ENCODE data around the gene FBXL4.

The FBXL4 gene

GRCh38 chr6:98970469-98970868 is 22.7 kb upstream of the FBXL4 start:
- intact Hi-C loops (cut with micrococcal nuclease) = no loop called here
- no peaks in the 10 kb centered on the region for H3K9me3 Mint-ChIP-seq
- H3K4me3 Mint-ChIP-seq = no peak overlapping the region
- H3K27me3 Mint-ChIP-seq = peaks cover 1% of the 10 kb centered on the region
- no peak overlapping the region for H3K27ac Mint-ChIP-seq
- no peaks in the 10 kb centered on the region for H3K4me1 Mint-ChIP-seq (ENCODE audit: low read depth)
- no peaks in the 10 kb centered on the region for H3K36me3 Mint-ChIP-seq (ENCODE audit: low read depth)

DNA sequence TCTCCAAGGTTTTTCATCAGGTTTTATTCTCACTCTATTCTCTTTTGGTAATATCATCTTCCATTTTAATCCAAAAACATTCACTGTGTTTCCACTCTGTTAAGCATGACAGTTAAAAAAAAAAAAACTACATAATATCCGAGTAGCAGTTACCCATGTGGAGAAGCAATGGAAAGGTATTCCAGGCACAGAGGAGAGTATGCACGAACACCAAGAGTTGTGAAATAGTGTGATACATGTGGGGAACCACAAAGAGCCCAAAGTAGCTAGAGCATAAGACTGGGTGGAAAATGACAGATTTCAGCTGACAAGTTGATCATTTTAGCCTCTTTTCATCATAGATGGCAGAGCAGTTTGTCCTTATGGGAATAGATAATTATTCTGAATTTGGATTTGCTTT is 19.9 kb upstream of the FBXL4 start:
- Mint-ChIP-seq H3K4me3 (no peak overlapping the region), H3K9me3 (no peaks in the 10 kb centered on the region), H3K27me3 (peaks cover 5% of the 10 kb centered on the region), H3K36me3 (ENCODE audit: low read depth) (no peaks in the 10 kb centered on the region), H3K4me1 (ENCODE audit: low read depth) (no peaks in the 10 kb centered on the region), H3K27ac (no peak overlapping the region)
- intact Hi-C loops (cut with micrococcal nuclease) = no loop called here

GRCh38 chr6:98959631-98960030 is 11.9 kb upstream of the FBXL4 start:
- Mint-ChIP-seq H3K27ac (no peak overlapping the region), H3K4me1 (ENCODE audit: low read depth) (no peaks in the 10 kb centered on the region), H3K27me3 (peaks cover 5% of the 10 kb centered on the region), H3K4me3 (no peak overlapping the region), H3K9me3 (no peaks in the 10 kb centered on the region), H3K36me3 (ENCODE audit: low read depth) (no peaks in the 10 kb centered on the region)
- intact Hi-C loops (cut with micrococcal nuclease) = no loop called here

DNA sequence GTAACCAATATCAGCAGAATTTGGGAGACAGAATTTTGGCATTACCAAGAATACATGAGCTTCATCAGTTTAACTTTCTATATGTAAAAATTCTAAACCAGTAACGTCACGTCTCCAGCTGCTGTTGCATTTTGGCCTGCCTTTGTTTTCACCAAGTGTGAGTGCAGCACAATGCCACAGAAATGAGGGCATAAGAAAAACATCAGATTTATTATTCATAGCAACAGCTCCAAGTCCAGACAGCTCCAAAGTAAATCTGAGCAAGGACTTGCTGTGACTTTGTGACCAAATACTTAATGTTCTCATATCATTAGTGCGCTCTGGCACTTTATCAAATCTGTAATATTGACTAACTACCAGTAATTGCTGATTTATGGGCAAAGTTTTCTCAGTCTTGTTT is 11.0 kb upstream of the FBXL4 start:
- intact Hi-C loops (cut with micrococcal nuclease) = no loop called here
- H3K4me3 Mint-ChIP-seq = no peak overlapping the region
- no peaks in the 10 kb centered on the region for H3K36me3 Mint-ChIP-seq (ENCODE audit: low read depth)
- no peaks in the 10 kb centered on the region for H3K9me3 Mint-ChIP-seq
- no peaks in the 10 kb centered on the region for H3K4me1 Mint-ChIP-seq (ENCODE audit: low read depth)
- H3K27ac Mint-ChIP-seq = no peak overlapping the region
- peaks cover 4% of the 10 kb centered on the region for H3K27me3 Mint-ChIP-seq

DNA sequence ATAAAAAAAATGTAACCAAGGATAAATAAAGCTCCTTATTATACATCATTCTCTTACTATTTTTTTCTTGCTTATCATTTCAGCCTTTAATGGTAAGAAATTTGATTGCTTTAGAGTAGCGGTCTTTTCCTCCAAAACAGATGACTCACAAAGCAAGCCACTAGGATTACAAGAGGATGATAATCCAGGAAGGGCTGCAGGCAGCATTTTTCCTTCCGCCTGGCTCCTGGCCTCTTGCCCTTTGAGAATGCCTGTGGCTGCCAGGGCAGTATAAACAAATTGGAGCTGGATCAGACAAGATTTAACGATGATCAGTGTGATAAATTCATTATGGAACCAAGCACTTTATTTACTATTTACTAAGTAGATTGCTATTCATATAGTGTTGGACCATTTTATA is 9.7 kb upstream of the FBXL4 start:
- no peak overlapping the region for H3K27ac Mint-ChIP-seq
- H3K27me3 Mint-ChIP-seq = no peaks in the 10 kb centered on the region
- intact Hi-C loops (cut with micrococcal nuclease) = no loop called here
- no peaks in the 10 kb centered on the region for H3K9me3 Mint-ChIP-seq
- H3K4me3 Mint-ChIP-seq = no peak overlapping the region
- H3K36me3 Mint-ChIP-seq (ENCODE audit: low read depth) = no peaks in the 10 kb centered on the region
- no peaks in the 10 kb centered on the region for H3K4me1 Mint-ChIP-seq (ENCODE audit: low read depth)

- peaks cover 7% of the 10 kb centered on the region for H3K36me3 Mint-ChIP-seq (ENCODE audit: low read depth)
- H3K4me1 Mint-ChIP-seq (ENCODE audit: low read depth) = peaks cover 17% of the 10 kb centered on the region
- H3K27ac Mint-ChIP-seq = no peak overlapping the region
- H3K4me3 Mint-ChIP-seq = no peak overlapping the region
- no peaks in the 10 kb centered on the region for H3K9me3 Mint-ChIP-seq
- intact Hi-C loops (cut with micrococcal nuclease) = loop anchor here (10.0 kb wide), 1 partner anchor 1665 kb away; the partner anchor contains the start of gene MMS22L
- no peaks in the 10 kb centered on the region for H3K27me3 Mint-ChIP-seq
Observed at GRCh38 chr6:98949589-98949988, 1.8 kb upstream of the FBXL4 start.

DNA sequence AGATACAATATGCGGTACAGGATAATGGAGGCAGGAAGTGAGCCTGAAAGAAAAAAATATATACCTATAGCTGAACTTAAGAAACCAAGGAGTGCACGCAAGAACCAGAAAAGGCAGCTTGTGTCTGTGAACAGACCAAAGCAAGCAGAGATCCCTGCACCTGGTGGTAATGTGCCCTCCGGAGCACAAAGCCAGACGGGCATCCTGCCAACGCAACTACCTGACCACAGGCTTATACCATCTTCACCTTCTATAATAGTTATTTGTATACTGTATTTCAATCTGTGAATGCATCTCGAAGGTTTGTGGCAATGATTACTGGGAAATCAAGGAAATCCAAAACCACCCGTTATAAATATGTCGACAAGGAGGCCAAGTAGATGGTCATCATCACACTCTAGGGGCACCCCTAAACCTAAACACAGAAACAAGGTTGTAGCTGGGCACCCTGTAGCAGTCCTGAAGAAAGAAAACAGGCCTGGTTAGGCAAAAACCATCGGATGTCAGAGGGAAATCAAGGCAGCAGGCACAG is 801 bp downstream of the FBXL4 start:
- intact Hi-C loops (cut with micrococcal nuclease) = loop anchor here (10.0 kb wide), 1 partner anchor 1662 kb away; the partner anchor contains the start of gene MMS22L
- peak overlapping the region; percentile 91 for H3K4me3 Mint-ChIP-seq
- no peaks in the 10 kb centered on the region for H3K27me3 Mint-ChIP-seq
- peak overlapping the region; percentile 97 for H3K27ac Mint-ChIP-seq
- H3K36me3 Mint-ChIP-seq (ENCODE audit: low read depth) = peaks cover 21% of the 10 kb centered on the region
- peaks cover 7% of the 10 kb centered on the region for H3K9me3 Mint-ChIP-seq
- H3K4me1 Mint-ChIP-seq (ENCODE audit: low read depth) = peaks cover 17% of the 10 kb centered on the region

DNA sequence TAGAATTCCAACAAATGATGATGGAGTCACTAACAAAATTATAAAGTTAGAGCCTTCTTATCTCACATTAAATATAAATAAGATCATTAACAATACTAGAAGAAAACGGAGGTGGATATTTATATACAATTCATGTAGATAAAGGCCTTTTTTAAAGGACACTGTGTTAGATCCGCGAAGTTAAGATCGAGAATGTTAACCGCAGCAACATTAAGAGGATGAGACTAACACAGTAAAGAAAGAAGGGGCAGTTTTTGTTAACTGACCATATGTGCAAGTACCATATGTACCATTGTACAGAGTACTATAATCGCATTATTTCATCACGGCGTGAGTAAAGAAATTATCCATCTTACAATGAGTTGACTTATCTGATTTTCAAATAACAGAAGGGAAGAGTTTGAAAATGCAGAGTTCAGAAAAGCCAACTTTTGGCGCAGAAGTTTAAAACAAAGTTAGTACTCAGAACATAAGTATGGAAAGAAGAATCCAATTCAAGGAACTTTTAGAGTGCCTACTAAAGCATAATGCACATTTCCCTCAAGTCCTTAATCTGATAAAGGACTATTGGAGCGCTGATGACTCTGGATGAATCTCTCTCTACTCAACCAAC is 1.4 kb downstream of the FBXL4 start:
- H3K4me1 Mint-ChIP-seq (ENCODE audit: low read depth) = peaks cover 17% of the 10 kb centered on the region
- H3K27me3 Mint-ChIP-seq = no peaks in the 10 kb centered on the region
- H3K9me3 Mint-ChIP-seq = peaks cover 7% of the 10 kb centered on the region
- H3K27ac Mint-ChIP-seq = peak overlapping the region; percentile 97
- intact Hi-C loops (cut with micrococcal nuclease) = loop anchor here (10.0 kb wide), 1 partner anchor 1662 kb away; the partner anchor contains the start of gene MMS22L
- H3K4me3 Mint-ChIP-seq = peak overlapping the region; percentile 91
- peaks cover 24% of the 10 kb centered on the region for H3K36me3 Mint-ChIP-seq (ENCODE audit: low read depth)

GRCh38 chr6:98945311-98946115 is 2.2 kb downstream of the FBXL4 start:
- no peak overlapping the region for H3K4me3 Mint-ChIP-seq
- intact Hi-C loops (cut with micrococcal nuclease) = loop anchor here (10.0 kb wide), 1 partner anchor 1661 kb away; the partner anchor contains the start of gene MMS22L
- peaks cover 14% of the 10 kb centered on the region for H3K9me3 Mint-ChIP-seq
- H3K27me3 Mint-ChIP-seq = no peaks in the 10 kb centered on the region
- H3K36me3 Mint-ChIP-seq (ENCODE audit: low read depth) = peaks cover 29% of the 10 kb centered on the region
- no peak overlapping the region for H3K27ac Mint-ChIP-seq
- peaks cover 17% of the 10 kb centered on the region for H3K4me1 Mint-ChIP-seq (ENCODE audit: low read depth)

DNA sequence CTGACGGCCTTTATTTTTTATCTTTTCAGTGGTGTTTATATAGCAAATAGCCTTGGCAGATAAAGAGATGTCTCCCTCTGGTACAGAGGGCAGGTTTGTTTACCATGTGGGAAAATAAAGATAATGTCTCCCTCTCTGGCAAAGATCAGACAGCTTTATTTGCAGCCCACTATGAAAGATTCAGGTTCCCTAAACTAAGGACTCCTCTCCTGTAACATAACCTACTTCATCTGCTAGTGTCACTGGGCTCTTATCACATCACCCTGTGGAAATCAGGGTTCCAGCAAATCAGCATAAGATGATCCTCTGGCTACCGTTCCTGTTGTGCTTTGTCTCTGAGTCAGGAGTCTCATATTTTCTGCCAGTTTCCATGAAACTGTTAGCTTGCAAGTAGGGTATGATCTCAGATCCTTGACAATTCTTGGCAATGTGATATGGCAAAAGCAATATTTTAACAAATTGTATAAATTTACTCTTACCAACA is 3.1 kb downstream of the FBXL4 start:
- intact Hi-C loops (cut with micrococcal nuclease) = loop anchor here (10.0 kb wide), 1 partner anchor 1660 kb away; the partner anchor contains the start of gene MMS22L
- H3K36me3 Mint-ChIP-seq (ENCODE audit: low read depth) = peaks cover 30% of the 10 kb centered on the region
- no peak overlapping the region for H3K27ac Mint-ChIP-seq
- H3K27me3 Mint-ChIP-seq = no peaks in the 10 kb centered on the region
- no peak overlapping the region for H3K4me3 Mint-ChIP-seq
- peaks cover 17% of the 10 kb centered on the region for H3K4me1 Mint-ChIP-seq (ENCODE audit: low read depth)
- peaks cover 19% of the 10 kb centered on the region for H3K9me3 Mint-ChIP-seq

- Mint-ChIP-seq H3K36me3 (ENCODE audit: low read depth) (peaks cover 35% of the 10 kb centered on the region), H3K9me3 (peaks cover 24% of the 10 kb centered on the region), H3K4me3 (no peak overlapping the region), H3K27ac (no peak overlapping the region), H3K4me1 (ENCODE audit: low read depth) (peaks cover 17% of the 10 kb centered on the region), H3K27me3 (no peaks in the 10 kb centered on the region)
- intact Hi-C loops (cut with micrococcal nuclease) = loop anchor here (10.0 kb wide), 1 partner anchor 1659 kb away; the partner anchor contains the start of gene MMS22L
Observed at GRCh38 chr6:98944168-98944567, 3.6 kb downstream of the FBXL4 start.

DNA sequence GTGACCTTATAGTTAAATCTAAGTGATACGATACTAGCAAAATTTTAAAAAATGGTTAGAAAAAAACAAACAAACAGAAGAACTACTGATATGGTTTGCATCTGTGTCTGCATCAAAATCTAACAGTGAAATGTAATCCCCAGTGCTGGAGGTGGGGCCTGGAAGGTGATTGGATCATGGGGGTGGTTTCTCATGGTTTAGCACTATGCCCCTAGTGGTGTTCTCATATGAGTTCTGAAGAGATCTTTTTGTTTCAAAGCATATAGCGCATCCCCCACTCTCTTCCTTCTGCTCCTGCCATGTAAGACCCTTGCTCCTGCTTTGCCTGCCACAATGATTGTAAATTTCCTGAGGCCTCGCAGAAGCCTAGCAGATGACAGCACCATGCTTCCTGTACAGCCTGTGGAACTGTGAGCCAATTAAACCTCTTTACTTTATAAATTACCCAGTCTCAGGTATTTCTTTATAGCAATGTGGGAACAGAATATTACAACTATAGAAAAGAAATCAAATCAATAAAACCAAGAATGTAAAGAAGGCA is 5.4 kb downstream of the FBXL4 start:
- peaks cover 28% of the 10 kb centered on the region for H3K9me3 Mint-ChIP-seq
- no peak overlapping the region for H3K4me3 Mint-ChIP-seq
- H3K36me3 Mint-ChIP-seq (ENCODE audit: low read depth) = peaks cover 33% of the 10 kb centered on the region
- H3K4me1 Mint-ChIP-seq (ENCODE audit: low read depth) = peaks cover 17% of the 10 kb centered on the region
- no peak overlapping the region for H3K27ac Mint-ChIP-seq
- intact Hi-C loops (cut with micrococcal nuclease) = loop anchor here (10.0 kb wide), 1 partner anchor 1658 kb away; the partner anchor contains the start of gene MMS22L
- no peaks in the 10 kb centered on the region for H3K27me3 Mint-ChIP-seq

DNA sequence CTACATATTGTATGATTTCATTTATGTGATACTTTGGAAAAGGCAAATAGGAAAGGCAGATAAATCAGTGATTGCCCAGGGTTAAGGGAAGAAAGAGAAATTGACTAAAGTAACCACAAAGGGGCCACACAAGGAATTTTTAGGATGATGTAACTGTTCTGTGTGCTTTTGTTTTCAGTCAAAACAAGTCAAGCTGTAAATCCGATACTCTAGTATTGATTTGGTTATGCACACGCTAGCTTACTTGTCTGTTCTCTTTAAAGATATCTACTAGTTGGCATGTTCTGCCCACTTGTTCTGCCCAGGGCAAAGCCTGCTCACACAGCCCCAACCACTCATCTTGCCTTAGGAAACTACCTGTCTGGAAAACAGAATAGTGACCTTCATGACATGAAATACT is 6.4 kb downstream of the FBXL4 start:
- H3K4me3 Mint-ChIP-seq = no peak overlapping the region
- peaks cover 29% of the 10 kb centered on the region for H3K36me3 Mint-ChIP-seq (ENCODE audit: low read depth)

GRCh38 chr6:98937351-98937750 is 10.4 kb downstream of the FBXL4 start:
- Mint-ChIP-seq H3K27me3 (no peaks in the 10 kb centered on the region), H3K27ac (no peak overlapping the region), H3K4me1 (ENCODE audit: low read depth) (peaks cover 25% of the 10 kb centered on the region), H3K36me3 (ENCODE audit: low read depth) (peaks cover 33% of the 10 kb centered on the region), H3K4me3 (no peak overlapping the region), H3K9me3 (peaks cover 24% of the 10 kb centered on the region)
- intact Hi-C loops (cut with micrococcal nuclease) = no loop called here

More for the DNA sequence above, 6.4 kb downstream of the FBXL4 start:
- intact Hi-C loops (cut with micrococcal nuclease) = loop anchor here (10.0 kb wide), 1 partner anchor 1657 kb away; the partner anchor contains the start of gene MMS22L
- Mint-ChIP-seq H3K27me3 (no peaks in the 10 kb centered on the region), H3K27ac (no peak overlapping the region), H3K4me1 (ENCODE audit: low read depth) (peaks cover 10% of the 10 kb centered on the region), H3K9me3 (peaks cover 28% of the 10 kb centered on the region)

All from dendritic cell treated with granulocyte-macrophage colony-stimulating factor and Interleukin-4, amounts not matched to agents 40 ng/mL and 50 ng/mL, for 4 days (primary cell).